RWPE1 (cell line): ENCODE measurements around the gene ABHD5.

Source experiments
- CTCF ChIA-PET: fragments of 350-600 bp; sonication (Branson Sonifier 250); formaldehyde crosslinking; extraction: SDS; loops from one replicate; lab custom pipeline; 2021; lab: Yijun Ruan, JAX
- POLR2A ChIA-PET: fragments of 400-600 bp; formaldehyde crosslinking; extraction: SDS; loops from one replicate; lab custom pipeline; 2020; ENCODE audit warnings: antibody characterized with exemption; ENCODE audit not compliant: low non-redundant PET; lab: Yijun Ruan, JAX
- DNase-seq: peaks from one replicate; pipeline ENCODE4 v3.0.0; 2012; ENCODE audit warnings: low spot score
- H3K27ac ChIP-seq: fragments of 450-650 bp; 2 replicates; pipeline ENCODE4 v1.5.1; 2017
- CTCF ChIP-seq: fragments of 450-650 bp; conservative IDR thresholded peaks from 2 replicates; pipeline ENCODE4 v1.5.1; 2017; ENCODE audit warnings: low read depth, mild to moderate bottlenecking

Gene ABHD5

GRCh38 chr3:43709022-43709421, 18.3 kb downstream of the ABHD5 start:
- CTCF ChIA-PET, result no interaction called here
- TF ChIP-seq CTCF, result no peak
- no peak overlapping the region for H3K27ac ChIP-seq
- POLR2A ChIA-PET, result no interaction called here
- no peak for DNase-seq

GRCh38 chr3:43710607-43711006, 19.9 kb downstream of the ABHD5 start:
- H3K27ac ChIP-seq, result no peak overlapping the region
- DNase-seq, result no peak
- POLR2A ChIA-PET, result no interaction called here
- CTCF ChIA-PET, result interaction anchor here (0.5 kb wide), 1 partner anchor 1360 kb away, joined by 4 read pairs; no protein-coding TSS in a partner anchor
- TF ChIP-seq CTCF, result no peak

- TF ChIP-seq CTCF, result no peak
- POLR2A ChIA-PET, result no interaction called here
- no peak overlapping the region for H3K27ac ChIP-seq
- DNase-seq, result no peak
- CTCF ChIA-PET, result no interaction called here
These were observed 27.6 kb downstream of the ABHD5 start for GRCh38 chr3:43718296-43718695.

GRCh38 chr3:43723121-43723734, 32.5 kb downstream of the ABHD5 start:
- POLR2A ChIA-PET, result no interaction called here
- peak; percentile 8 for DNase-seq
- CTCF ChIA-PET, result no interaction called here
- no peak for TF ChIP-seq CTCF
- no peak overlapping the region for H3K27ac ChIP-seq

- TF ChIP-seq CTCF, result no peak
- no peak for DNase-seq
- no peak overlapping the region for H3K27ac ChIP-seq
- CTCF ChIA-PET, result no interaction called here
- POLR2A ChIA-PET, result no interaction called here
These were observed 35.8 kb downstream of the ABHD5 start for GRCh38 chr3:43726521-43726920.

- POLR2A ChIA-PET, result no interaction called here
- no peak for TF ChIP-seq CTCF
- CTCF ChIA-PET, result no interaction called here
- H3K27ac ChIP-seq, result no peak overlapping the region
- no peak for DNase-seq
These were observed 37.2 kb downstream of the ABHD5 start for GRCh38 chr3:43727930-43728329.
